K562 (cell line): Measurements from ENCODE around the gene SERPINB11. TPM values are rescaled to one million over a fixed set of nuclear protein-coding genes. Genes with fewer than 3 reads are reported as not detected.

ENCODE experiments used
- ATAC-seq: fragments of 200-7000 bp; cut with Tn5 transposase; 3 replicates; pipeline ENCODE4 v1.9.1; 2020; ENCODE audit warnings: moderate library complexity
- BruUV-seq: library from RNA; stranded (reverse); fragments of 400-500 nt; replicated peaks from 2 replicates; lab custom pipeline; 2021; lab: Mats Ljungman, UMichigan
- CTCF ChIA-PET: fragments of 300-600 bp; formaldehyde crosslinking; extraction: SDS; loops from one replicate; lab custom pipeline; 2021; ENCODE audit warnings: low intra/inter-chr PET ratio; lab: Yijun Ruan, JAX
- POLR2A ChIA-PET: fragments of 300-600, 350-650 bp; sonication (Branson Sonifier 250); formaldehyde crosslinking; extraction: SDS; loops from one replicate; lab custom pipeline; 2021; ENCODE audit warnings: antibody characterized with exemption, inconsistent platforms; lab: Yijun Ruan, JAX
- DNase-seq, 4 experiments: peaks; one replicate each; pipeline versions ENCODE4 v3.0.0 to v3.0.0-alpha.2; 2011 to 2018; ENCODE audit warnings: low spot score in 3 of 4, mixed read lengths in 3 of 4; ENCODE audit errors: extremely low read depth in 1 of 4
- FAIRE-seq: peaks from 2 replicates; lab custom pipeline; 2011; peaks lifted over from hg19 to GRCh38; lab: Jason Lieb, UNC
- H2AFZ ChIP-seq: 2 replicates; pipeline ENCODE4 v1.6.0; 2011; ENCODE audit warnings: low read depth, low read length, control low read depth, inconsistent platforms
- H3K27ac ChIP-seq: fragments of 200-600 bp; 3 replicates; pipeline ENCODE4 v1.8.0; 2011; ENCODE audit warnings: low read depth, mild to moderate bottlenecking, control low read depth, inconsistent platforms, low read length, moderate library complexity, mixed read lengths; ENCODE audit errors: extremely low read depth
- H3K27me3 ChIP-seq, 2 experiments: fragments of 300-600 bp in 1 of 2; 2 replicates in 1 of 2; 3 replicates in 1 of 2; pipeline versions ENCODE4 v1.6.0 to v1.8.0; 2011; ENCODE audit warnings: inconsistent platforms in 2 of 2, low read length in 2 of 2, mild to moderate bottlenecking in 1 of 2, mixed read lengths in 1 of 2, moderate library complexity in 1 of 2; ENCODE audit not compliant: control insufficient read depth in 2 of 2, insufficient read depth in 2 of 2
- H3K36me3 ChIP-seq: fragments of 300-600 bp; 3 replicates; pipeline ENCODE4 v1.8.0; 2011; ENCODE audit warnings: mild to moderate bottlenecking, low read length, inconsistent platforms; ENCODE audit not compliant: control insufficient read depth, insufficient read depth
- H3K4me1 ChIP-seq, 2 experiments: fragments of 200-600 bp in 1 of 2; replicated peaks in 1 of 2; 2 replicates in 1 of 2; 3 replicates in 1 of 2; pipeline versions ENCODE4 v1.5.1 to v1.8.0; 2011; ENCODE audit warnings: inconsistent platforms in 2 of 2, low read length in 2 of 2, mild to moderate bottlenecking in 1 of 2, mixed read lengths in 1 of 2, moderate library complexity in 1 of 2; ENCODE audit not compliant: control insufficient read depth in 2 of 2, insufficient read depth in 2 of 2
- H3K4me2 ChIP-seq: 2 replicates; pipeline ENCODE4 v1.6.1; 2011; ENCODE audit warnings: low read length, control low read depth, inconsistent platforms, mixed read lengths; ENCODE audit not compliant: insufficient read depth
- H3K4me3 ChIP-seq: fragments of 200-600 bp; sonication (generic), shearing (Covaris generic); 2 replicates; pipeline ENCODE4 v1.5.1; 2016; ENCODE audit warnings: control low read depth, inconsistent platforms
- H3K79me2 ChIP-seq: fragments of 200-600 bp; 3 replicates; pipeline ENCODE4 v1.8.0; 2011; ENCODE audit warnings: low read length, inconsistent platforms; ENCODE audit not compliant: control insufficient read depth, insufficient read depth
- H3K9ac ChIP-seq, 2 experiments: 2 replicates each; pipeline versions ENCODE4 v1.6.0 to v1.6.1; 2011; ENCODE audit warnings: low read depth in 2 of 2, low read length in 2 of 2, control low read depth in 1 of 2, inconsistent platforms in 1 of 2, mild to moderate bottlenecking in 1 of 2, mixed read lengths in 1 of 2; ENCODE audit not compliant: insufficient read depth in 1 of 2
- H3K9me1 ChIP-seq: one replicate; pipeline ENCODE4 v1.6.0; 2011; ENCODE audit warnings: inconsistent platforms, mild to moderate bottlenecking, low read length, moderate library complexity; ENCODE audit not compliant: control insufficient read depth, insufficient read depth
- H3K9me3 ChIP-seq: replicated peaks from 2 replicates; pipeline ENCODE4 v1.5.1; 2011; ENCODE audit warnings: low read depth, low read length, inconsistent platforms; ENCODE audit not compliant: control insufficient read depth, insufficient read depth
- H4K20me1 ChIP-seq: replicated peaks from 2 replicates; pipeline ENCODE4 v1.6.1; 2011; ENCODE audit warnings: low read length, inconsistent platforms, mixed read lengths; ENCODE audit not compliant: control insufficient read depth, insufficient read depth
- BRCA1 ChIP-seq, 2 experiments: fragments of 450-650 bp in 1 of 2; sonication (generic) in 1 of 2; formaldehyde crosslinking in 1 of 2; IDR thresholded peaks; 2 replicates each; pipeline versions ENCODE4 v1.5.0 to v1.6.1; 2017 to 2020; ENCODE audit warnings: mild to moderate bottlenecking in 1 of 2, missing genetic modification reagents in 1 of 2
- C11orf30 ChIP-seq: fragments of 450-650 bp; IDR thresholded peaks from 2 replicates; pipeline ENCODE4 v1.6.1; 2016; ENCODE audit warnings: low read depth, mild to moderate bottlenecking
- CBX3 ChIP-seq, 2 experiments: IDR thresholded peaks; 1 replicate in 1 of 2; 2 replicates in 1 of 2; pipeline ENCODE4 v1.6.1; 2012; ENCODE audit warnings: inconsistent platforms in 2 of 2, low read length in 2 of 2, borderline replicate concordance in 1 of 2, control low read depth in 1 of 2
- CSDE1 ChIP-seq, 2 experiments: fragments of 450-650 bp; IDR thresholded peaks; 2 replicates each; pipeline ENCODE4 v1.6.1; 2016; ENCODE audit warnings: mild to moderate bottlenecking in 1 of 2
- ELF4 ChIP-seq: fragments of 450-650 bp; formaldehyde crosslinking; IDR thresholded peaks from 2 replicates; pipeline ENCODE4 v1.4.0; 2022; ENCODE audit warnings: missing genetic modification characterization
- MCM5 ChIP-seq: fragments of 450-650 bp; IDR thresholded peaks from 2 replicates; pipeline ENCODE4 v1.6.1; 2016; ENCODE audit warnings: low read depth
- MEIS2 ChIP-seq: fragments of 450-650 bp; IDR thresholded peaks from 2 replicates; pipeline ENCODE4 v1.6.1; 2014; ENCODE audit warnings: mild to moderate bottlenecking; ENCODE audit not compliant: partially characterized antibody
- NFE2L1 ChIP-seq: fragments of 450-650 bp; IDR thresholded peaks from 2 replicates; pipeline ENCODE4 v1.6.1; 2016; ENCODE audit warnings: missing genetic modification characterization, low read depth, mild to moderate bottlenecking, missing compliant biosample characterization, moderate library complexity, borderline replicate concordance
- POLR2H ChIP-seq: IDR thresholded peaks from 2 replicates; pipeline ENCODE4 v1.6.1; 2016; ENCODE audit warnings: missing genetic modification characterization, low read depth, mild to moderate bottlenecking, control low read depth, missing compliant biosample characterization, moderate library complexity
- SRSF7 ChIP-seq: fragments of 200-400 bp; formaldehyde crosslinking; optimal IDR thresholded peaks from 2 replicates; pipeline ENCODE3; 2017; ENCODE audit warnings: mild to moderate bottlenecking, low read depth, low read length
- ZKSCAN1 ChIP-seq: fragments of 150-350 bp; IDR thresholded peaks from 2 replicates; pipeline ENCODE4 v1.6.1; 2016; ENCODE audit warnings: low read depth, low read length
- ZNF583 ChIP-seq: fragments of 250-450 bp; sonication (Bioruptor Pico); IDR thresholded peaks from 2 replicates; pipeline ENCODE4 v1.4.0; 2020
- WGBS: fragments of 100-300 bp; shearing (Covaris generic); methylation state at CpG from one replicate; pipeline ENCODE4 v1.1.6; 2016; ENCODE audit warnings: low coverage, mixed read lengths; ENCODE audit not compliant: insufficient coverage; ENCODE audit errors: missing lambda C conversion rate; 5-methylcytosine and 5-hydroxymethylcytosine counted together
- in situ Hi-C: fragments of 300-500 bp; cut with MboI; formaldehyde crosslinking; loops from 4 replicates; pipeline ENCODE4 v1.15.0; 2018; ENCODE audit warnings: inconsistent platforms, mixed read lengths
- intact Hi-C: fragments of 100-400 bp; cut with micrococcal nuclease; formaldehyde crosslinking; loops from 2 replicates; pipeline ENCODE4 v1.14.2; 2022
- polyA plus RNA-seq, 8 experiments: library from polyadenylated mRNA; depleted of rRNA in 4 of 8; stranded (reverse) in 5 of 8; unstranded in 3 of 8; fragments of >200 nt; fragmentation: Nextera tagmentation in 2 of 8; fragmentation: Illumina TruSeq in 1 of 8; extraction: Ambion mirVana in 2 of 8; extraction: Trizol in 1 of 8; gene quantifications; 2 replicates each; pipeline versions ENCODE4 v1.2.1 to v1.2.3, GENCODE V29; 2011 to 2014; ENCODE audit warnings: inconsistent platforms in 1 of 8, missing spikeins in 1 of 8
- total RNA-seq, 7 experiments: library from RNA; depleted of rRNA in 6 of 7; stranded (reverse); fragments of >200 nt in 6 of 7; fragmentation: Illumina TruSeq in 2 of 7; extraction: Trizol in 2 of 7; gene quantifications; 2 replicates each; pipeline versions ENCODE4 v1.2.1 to v1.2.3, GENCODE V29; 2011 to 2021; ENCODE audit warnings: low replicate concordance in 1 of 7
- TF ChIP-seq, protein P1 (sequence below): fragments of 450-650 bp; conservative IDR thresholded peaks from 2 replicates; pipeline ENCODE4 v1.6.1; 2016; ENCODE audit warnings: missing genetic modification characterization, low read depth, mild to moderate bottlenecking, control low read depth, missing compliant biosample characterization
- TF ChIP-seq, protein P2 (sequence below), 2 experiments: IDR thresholded peaks; 2 replicates each; pipeline ENCODE4 v1.6.1; 2011; ENCODE audit warnings: borderline replicate concordance in 1 of 2, control low read depth in 1 of 2, low read depth in 1 of 2, low read length in 1 of 2, mild to moderate bottlenecking in 1 of 2, mixed read lengths in 1 of 2, moderate library complexity in 1 of 2; ENCODE audit not compliant: insufficient read depth in 1 of 2, insufficient read length in 1 of 2, poor library complexity in 1 of 2, severe bottlenecking in 1 of 2; ENCODE audit errors: extremely low read depth in 1 of 2
- TF ChIP-seq, protein P3 (sequence below): fragments of 450-650 bp; formaldehyde crosslinking; IDR thresholded peaks from 2 replicates; pipeline ENCODE4 v1.4.0; 2022; ENCODE audit warnings: mild to moderate bottlenecking, moderate library complexity

Gene SERPINB11
- total and polyA plus RNA-seq, 9 of the 15 experiments (the other 6 are each of a cell fraction or from before 2014, with no cell fraction given) = not detected

DNA sequence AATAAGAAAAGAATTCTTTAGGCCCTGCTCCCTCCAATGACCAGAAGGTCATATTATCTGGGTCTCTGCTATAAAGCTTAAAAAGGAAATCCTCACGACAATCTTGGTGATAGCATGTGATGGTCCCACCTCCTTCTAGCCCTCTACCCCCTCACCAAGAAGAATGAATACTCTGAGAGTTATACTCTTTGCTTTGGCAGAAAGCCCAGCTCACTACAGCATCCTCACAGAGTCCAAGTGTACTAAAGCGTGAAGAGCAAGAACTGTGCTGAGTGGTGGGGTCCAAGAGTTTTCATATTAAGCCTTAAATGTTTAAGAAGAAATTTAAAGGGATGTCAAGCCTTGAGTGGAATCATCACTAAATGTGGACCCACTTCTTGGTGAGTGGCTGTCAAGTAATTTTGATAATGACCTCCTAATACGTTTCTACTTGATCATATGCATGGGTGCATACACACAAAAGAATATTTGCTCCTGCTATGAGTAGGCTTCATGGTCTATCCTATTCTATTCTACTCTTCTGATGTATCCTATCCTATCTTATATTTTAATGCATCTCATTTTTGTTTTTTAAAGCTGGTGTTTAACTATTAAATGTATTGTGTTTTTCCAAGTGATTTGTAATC lies 56.0 kb downstream of the SERPINB11 start:
- TF ChIP-seq MEIS2 (no peak), C11orf30 (no peak), NFE2L1 (no peak), SRSF7 (no peak), MCM5 (no peak), CBX3 (IDR thresholded peaks at IDR 0.05; ENCODE audit: borderline replicate concordance in 1 of 2, low read length in 2 of 2) (no peak), BRCA1 (IDR thresholded peaks at IDR 0.05) (no peak), BRCA1 (CRISPR knock-in tag; IDR thresholded peaks at IDR 0.05) (no peak), CSDE1 (IDR thresholded peaks at IDR 0.05) (no peak), POLR2H (tag) (no peak), ELF4 (no peak), ZNF583 (CRISPR knock-in tag) (no peak), ZKSCAN1 (no peak)
- TF ChIP-seq, protein P1, sequence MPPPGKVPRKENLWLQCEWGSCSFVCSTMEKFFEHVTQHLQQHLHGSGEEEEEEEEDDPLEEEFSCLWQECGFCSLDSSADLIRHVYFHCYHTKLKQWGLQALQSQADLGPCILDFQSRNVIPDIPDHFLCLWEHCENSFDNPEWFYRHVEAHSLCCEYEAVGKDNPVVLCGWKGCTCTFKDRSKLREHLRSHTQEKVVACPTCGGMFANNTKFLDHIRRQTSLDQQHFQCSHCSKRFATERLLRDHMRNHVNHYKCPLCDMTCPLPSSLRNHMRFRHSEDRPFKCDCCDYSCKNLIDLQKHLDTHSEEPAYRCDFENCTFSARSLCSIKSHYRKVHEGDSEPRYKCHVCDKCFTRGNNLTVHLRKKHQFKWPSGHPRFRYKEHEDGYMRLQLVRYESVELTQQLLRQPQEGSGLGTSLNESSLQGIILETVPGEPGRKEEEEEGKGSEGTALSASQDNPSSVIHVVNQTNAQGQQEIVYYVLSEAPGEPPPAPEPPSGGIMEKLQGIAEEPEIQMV (tag) = no peak
- TF ChIP-seq, protein P2, sequence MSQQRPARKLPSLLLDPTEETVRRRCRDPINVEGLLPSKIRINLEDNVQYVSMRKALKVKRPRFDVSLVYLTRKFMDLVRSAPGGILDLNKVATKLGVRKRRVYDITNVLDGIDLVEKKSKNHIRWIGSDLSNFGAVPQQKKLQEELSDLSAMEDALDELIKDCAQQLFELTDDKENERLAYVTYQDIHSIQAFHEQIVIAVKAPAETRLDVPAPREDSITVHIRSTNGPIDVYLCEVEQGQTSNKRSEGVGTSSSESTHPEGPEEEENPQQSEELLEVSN (IDR thresholded peaks at IDR 0.05; ENCODE audit: borderline replicate concordance in 1 of 2, extremely low read depth in 1 of 2, insufficient read depth in 1 of 2, insufficient read length in 1 of 2, low read depth in 1 of 2, low read length in 1 of 2, poor library complexity in 1 of 2, severe bottlenecking in 1 of 2) = no peak
- TF ChIP-seq, protein P3, sequence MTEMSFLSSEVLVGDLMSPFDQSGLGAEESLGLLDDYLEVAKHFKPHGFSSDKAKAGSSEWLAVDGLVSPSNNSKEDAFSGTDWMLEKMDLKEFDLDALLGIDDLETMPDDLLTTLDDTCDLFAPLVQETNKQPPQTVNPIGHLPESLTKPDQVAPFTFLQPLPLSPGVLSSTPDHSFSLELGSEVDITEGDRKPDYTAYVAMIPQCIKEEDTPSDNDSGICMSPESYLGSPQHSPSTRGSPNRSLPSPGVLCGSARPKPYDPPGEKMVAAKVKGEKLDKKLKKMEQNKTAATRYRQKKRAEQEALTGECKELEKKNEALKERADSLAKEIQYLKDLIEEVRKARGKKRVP = no peak
- no peak for FAIRE-seq
- no peak for DNase-seq
- no peaks in the 10 kb centered on the region for H3K36me3 ChIP-seq
- no peaks in the 10 kb centered on the region for H3K4me1 ChIP-seq
- H3K79me2 ChIP-seq = no peaks in the 10 kb centered on the region
- no TSS peak for BruUV-seq
- no peaks in the 10 kb centered on the region for H3K9me1 ChIP-seq
- intact Hi-C loops = no loop called here
- no peak for ATAC-seq
- no peaks in the 10 kb centered on the region for H4K20me1 ChIP-seq
- H3K4me2 ChIP-seq = no peak overlapping the region
- no peaks in the 10 kb centered on the region for H3K9me3 ChIP-seq
- H3K27me3 ChIP-seq = no peaks in the 10 kb centered on the region
- no peak overlapping the region for H3K4me3 ChIP-seq
- CTCF ChIA-PET = no interaction called here
- no peak overlapping the region for H2AFZ ChIP-seq
- no peak overlapping the region for H3K27ac ChIP-seq
- POLR2A ChIA-PET = no interaction called here
- no peak overlapping the region for H3K9ac ChIP-seq
- WGBS = 0% methylated on average over 3 of the region's 3 CpGs
- in situ Hi-C loops = no loop called here
